Activated T-cell treated with anti-CD3 and anti-CD28 coated beads for 4 hours (primary cell): ENCODE results near the gene ELMO2.

Experiments
- DNase-seq: peaks from one replicate; pipeline ENCODE4 v3.0.0-alpha.2; 2020

The ELMO2 gene

DNA sequence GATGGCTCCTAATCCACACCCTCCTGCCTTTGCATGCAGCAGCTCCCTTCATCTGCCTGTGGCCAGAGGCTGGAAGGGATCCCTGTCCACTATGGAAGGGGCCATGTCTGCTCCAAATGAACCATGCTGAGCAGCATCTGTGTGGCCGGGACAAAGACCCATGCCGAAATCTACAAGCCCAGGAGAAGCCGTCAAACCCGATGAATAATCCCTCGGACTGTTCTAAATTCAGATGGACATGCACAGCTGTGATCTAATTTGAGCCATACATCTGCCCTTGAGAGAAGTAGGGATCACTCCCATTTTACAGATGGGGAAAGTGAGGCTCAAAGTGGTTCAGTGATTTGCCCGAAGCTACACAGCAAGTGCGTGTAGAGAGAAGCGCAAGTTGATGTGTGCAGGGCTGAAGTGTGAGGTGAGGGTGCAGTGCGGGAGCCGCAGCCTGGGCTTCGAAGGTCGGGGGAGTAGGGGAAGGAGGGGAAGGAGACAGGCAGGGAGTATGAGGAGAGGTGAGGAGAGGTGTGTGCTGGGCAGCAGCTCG is 75.5 kb downstream of the ELMO2 start:
- no peak for DNase-seq

DNA sequence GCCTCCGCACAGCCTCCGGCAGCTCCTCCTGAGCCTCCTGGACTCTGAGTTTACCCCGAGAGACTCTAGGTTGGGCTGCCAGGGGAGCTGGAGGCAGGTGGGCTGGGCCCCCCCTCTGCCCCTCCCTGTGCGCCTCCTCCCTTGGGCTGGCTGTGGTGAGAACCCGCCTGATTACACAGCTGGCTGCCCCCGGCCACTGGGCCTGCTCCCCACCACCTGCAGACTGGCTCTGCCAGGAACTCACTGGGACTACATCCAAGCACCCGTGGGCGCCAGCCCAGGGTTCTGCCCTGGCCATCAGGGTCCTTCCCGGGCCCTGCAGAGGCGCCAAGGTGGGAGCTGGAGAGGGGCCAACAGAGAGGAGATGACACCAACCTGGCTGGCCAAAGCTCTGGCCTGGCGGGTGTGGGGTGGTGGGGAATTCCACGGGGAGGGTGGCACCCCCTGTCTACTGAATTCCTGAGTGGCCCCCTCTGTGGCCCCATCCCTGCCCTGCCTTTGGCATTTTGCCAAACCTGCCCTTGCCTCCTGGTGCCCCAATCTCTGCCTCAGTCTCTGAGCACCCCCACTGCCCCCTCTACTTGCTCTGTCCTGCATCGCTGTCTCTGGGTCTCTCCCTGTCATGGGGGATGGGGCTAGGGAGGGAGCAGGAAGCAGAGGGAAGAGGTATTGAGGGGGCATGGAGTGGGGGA is 76.2 kb downstream of the ELMO2 start:
- no peak for DNase-seq

DNA sequence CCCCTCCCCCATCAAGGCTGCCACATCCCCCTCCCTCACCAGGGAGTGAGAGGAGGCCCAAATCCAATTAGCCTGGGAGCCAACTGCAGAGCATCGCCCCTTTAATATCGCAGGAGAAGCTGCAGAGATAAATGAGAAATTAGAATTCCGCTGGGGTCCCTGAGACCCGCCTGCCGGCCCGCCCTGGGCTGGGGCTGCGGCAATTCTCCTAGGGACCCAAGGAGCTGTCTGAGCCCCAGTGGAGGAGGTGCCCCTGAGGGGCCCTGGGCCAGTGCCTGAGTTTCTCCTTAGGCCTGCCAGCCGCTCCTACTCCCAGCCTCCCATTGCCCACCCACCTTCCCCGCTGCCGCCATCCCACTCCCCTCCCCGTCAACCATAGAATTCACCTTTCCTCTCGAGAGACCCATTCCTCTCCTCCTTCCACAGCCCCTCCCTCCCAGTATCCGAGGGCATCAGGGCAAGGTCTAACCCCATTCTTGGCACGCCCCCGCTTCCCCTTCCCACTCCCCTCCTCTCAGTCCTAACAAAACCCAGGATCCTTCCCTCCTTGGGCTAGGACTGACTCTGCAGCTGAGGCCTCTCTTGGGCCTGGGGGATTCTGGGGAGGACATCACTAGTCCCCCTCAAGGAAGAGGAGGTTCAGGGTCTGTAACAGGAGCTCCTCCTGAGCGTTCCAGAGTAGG is 78.1 kb downstream of the ELMO2 start:
- DNase-seq, result no peak

DNA sequence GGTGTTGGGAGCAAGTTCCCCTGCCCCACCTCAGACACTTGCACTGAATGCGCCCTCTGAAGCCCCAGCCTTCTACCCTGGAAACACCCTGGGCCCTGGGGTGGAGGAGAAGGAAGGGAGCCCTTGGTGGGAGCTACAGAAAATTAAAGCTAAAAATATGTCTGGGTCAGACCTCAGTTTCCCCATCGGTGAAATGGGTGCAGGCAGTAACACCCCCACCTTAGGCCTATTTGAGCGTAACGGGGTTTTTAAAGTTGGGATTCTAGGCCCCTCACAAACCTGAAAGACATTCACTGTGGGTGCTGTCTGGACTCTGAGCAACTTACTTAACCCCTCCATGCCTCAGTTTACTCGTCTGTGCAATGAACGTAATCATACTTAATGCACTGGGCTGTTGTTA is 78.9 kb downstream of the ELMO2 start:
- no peak for DNase-seq

DNA sequence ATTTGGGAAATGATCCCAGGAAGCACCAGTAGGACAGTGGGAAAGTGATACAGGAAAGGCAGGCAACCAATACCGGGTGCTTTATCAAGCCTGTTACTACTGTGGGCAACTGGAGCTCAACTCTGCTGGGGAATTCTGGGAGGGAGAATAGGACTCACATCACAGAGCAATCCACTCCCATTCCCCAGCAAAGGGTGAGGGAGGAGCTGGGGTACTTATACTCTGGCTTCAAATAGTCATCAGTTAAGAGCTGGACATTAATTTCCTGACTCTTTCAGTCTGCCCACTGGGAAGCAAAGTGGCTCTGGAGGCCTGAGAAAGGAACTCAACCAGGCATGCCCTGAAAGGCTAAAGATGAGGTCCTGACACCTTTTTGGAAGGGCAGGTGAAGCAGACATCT is 80.6 kb downstream of the ELMO2 start:
- no peak for DNase-seq

DNA sequence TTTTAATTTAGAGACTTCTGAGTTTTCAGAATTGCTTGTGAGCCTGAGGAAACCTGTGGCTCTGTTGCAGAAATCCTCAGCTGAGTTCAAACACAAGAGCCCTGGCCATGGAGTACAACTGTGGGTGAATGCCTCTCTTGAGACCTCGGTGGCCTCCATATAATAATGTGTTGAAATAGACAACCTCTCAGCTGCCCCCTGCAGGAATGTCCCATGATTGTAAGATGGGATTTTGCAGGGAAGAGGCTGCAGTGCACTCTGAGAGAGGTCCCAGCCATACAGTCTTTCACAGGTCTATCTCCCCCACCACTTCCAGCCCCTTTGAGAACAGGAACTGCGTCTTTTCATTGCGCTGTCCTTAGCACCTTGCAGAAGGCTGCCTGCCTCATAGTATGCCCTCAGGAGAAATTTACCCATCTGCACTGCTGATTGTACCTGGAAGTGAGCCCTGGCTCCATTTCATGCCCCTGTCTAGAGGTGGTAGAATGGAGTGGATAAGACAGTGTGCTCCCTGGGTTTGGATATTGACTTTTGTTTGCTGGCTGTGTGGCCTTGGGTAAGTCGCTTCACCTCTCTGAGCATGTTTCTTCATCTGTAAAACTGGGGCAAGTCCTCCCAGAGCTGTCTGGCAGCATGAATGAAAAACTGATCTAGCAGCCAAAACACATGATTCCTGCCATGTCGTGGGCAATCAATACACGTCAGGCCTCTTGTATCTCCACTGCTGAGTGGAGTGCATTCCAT is 81.3 kb downstream of the ELMO2 start:
- no peak for DNase-seq

DNA sequence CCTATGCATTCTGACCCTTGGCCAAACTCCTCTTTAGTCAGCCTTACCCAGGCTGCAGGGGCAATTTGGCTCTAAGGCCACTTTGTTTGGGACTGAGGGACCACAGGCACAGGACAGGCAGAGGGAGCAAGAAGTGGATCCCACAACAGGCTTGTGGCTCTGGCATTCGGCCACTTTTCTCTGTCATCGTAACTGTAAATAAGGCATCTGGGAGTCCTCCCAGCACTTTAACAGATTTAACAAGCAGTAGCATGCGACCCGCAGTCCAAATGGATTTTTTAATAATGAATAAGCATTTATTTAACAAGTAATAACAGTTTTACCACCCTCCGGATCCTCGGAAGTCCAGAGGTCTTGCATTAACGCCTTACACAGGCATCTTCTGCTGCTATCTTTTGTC is 82.0 kb downstream of the ELMO2 start:
- DNase-seq, result no peak

DNA sequence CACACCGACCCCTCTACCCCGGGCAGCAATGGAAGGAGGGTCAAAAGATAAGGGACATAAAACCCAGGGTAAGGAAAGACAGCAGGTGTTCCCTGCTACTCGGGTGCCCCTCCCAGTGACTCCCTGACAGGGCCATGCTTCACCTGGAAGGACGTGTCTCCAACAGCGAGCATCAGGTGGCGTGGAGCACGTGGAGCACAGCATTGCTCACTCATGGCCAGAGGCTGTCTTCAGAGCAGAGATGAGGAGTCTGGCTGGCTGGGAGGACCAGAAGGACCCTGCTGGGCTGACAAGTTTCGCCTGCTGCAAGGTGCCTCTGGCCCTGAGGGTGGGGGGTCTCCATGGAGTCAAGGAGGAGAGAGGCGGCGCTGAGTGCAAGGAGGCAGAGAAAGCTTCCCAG is 82.9 kb downstream of the ELMO2 start:
- no peak for DNase-seq

DNA sequence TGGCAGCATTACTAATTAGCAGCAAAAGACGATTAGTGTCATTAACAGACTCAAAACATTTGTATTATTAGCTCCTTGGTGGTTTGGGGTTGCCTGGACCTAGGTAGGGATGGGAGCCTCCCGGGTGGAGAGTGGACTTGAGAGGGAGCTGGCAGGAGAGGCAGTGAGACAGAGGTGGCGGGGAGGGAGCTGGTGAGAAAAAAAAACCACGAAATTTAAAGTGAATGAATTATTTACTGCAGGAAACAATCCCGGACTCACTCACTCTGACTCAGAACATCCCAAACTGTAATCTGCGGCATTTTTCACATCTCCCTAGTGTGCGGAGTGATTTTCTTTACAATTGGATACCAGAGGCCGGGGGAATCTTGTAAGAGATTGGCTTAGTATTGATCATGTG is 83.8 kb downstream of the ELMO2 start:
- no peak for DNase-seq

DNA sequence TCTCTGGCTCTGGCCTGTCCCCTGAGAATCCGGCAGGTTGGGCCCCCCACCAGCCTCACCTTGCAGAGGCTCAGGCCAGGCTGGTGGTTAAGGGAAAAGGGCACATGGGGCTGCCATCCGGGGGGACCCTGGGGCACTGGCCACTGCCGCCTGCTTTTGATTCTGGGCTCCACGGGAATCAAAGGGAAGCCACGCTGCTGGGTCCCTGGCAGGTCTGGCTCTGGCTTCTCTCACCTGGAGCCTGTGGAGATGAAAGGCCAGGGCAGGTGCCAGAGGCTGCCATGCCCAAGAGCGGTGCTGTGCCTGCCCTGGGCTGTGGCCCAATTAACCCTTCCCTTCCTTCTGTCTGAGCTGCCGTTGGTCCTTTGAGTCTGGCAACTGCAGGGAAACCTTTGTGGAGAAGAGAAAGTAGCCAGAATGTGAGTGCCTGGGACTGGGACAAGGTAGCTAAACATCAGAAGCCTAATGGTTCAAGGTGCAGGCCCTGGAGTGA is 88.7 kb downstream of the ELMO2 start:
- no peak for DNase-seq

DNA sequence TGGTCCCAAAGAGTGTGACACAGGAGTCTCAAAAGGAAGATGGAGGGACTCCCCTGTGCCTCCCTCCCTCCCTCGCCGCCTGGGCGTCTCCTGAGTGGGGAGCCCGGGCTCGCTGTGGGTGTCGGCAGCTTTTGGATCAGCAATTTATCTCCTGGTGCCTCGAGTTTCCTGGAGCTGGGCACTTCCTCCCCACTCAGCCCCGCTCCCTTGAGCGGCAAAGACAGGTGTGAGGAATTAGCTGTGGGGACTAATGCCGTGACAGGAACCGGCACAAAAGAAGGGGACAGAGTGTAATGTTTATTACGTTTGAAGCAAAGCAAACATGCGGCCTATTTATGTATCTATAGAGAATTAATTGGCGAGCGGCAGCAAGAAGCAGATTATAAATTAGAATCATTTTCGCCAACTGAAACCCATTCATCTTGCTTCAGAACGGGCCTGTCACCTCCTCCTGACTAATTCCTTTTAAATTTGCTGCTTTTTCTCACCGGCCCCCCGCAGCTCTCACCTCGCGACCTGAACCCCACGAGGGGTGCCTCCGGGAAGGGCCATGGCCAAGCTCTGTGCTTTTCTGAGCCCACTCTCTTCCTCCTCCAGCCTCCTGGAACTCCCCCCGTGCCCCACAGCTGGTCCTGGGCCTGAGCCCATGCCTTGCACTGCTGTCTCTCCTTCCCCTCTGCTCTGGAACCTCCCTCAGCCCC is 89.3 kb downstream of the ELMO2 start:
- DNase-seq, result no peak
